ENCODE data around the gene BRME1. TPM values are rescaled to one million over a fixed set of nuclear protein-coding genes. Genes with fewer than 3 reads are reported as not detected.

BRME1 gene
- total RNA-seq, 4 donors from 2014 or later: 4.8 to 7.7 (median 5.8) TPM; not detected in 1

GRCh38 chr19:13931391-13932148 is 25.7 kb upstream of the BRME1 start:
- no peaks in the 10 kb centered on the region for H3K9me3 ChIP-seq
- no peaks in the 10 kb centered on the region for H3K4me1 ChIP-seq
- H3K4me3 ChIP-seq: no peak overlapping the region
- no peak overlapping the region for H3K27ac ChIP-seq
- TF ChIP-seq CTCF (IDR thresholded peaks at IDR 0.05) (no peak), POLR2A (IDR thresholded peaks at IDR 0.05) (no peak)
- no peaks in the 10 kb centered on the region for H3K36me3 ChIP-seq
- intact Hi-C loops (cut with DNase I; ENCODE audit: low total_unique reads): no loop called here
- DNase-seq: no peak
- H3K27me3 ChIP-seq: no peaks in the 10 kb centered on the region

GRCh38 chr19:13930402-13930801 is 24.5 kb upstream of the BRME1 start:
- intact Hi-C loops (cut with DNase I; ENCODE audit: low total_unique reads): no loop called here
- Histone ChIP-seq H3K4me1 (no peaks in the 10 kb centered on the region), H3K9me3 (no peaks in the 10 kb centered on the region), H3K36me3 (no peaks in the 10 kb centered on the region), H3K27ac (no peak overlapping the region), H3K27me3 (no peaks in the 10 kb centered on the region), H3K4me3 (no peak overlapping the region)
- TF ChIP-seq CTCF (IDR thresholded peaks at IDR 0.05) (no peak), POLR2A (IDR thresholded peaks at IDR 0.05) (no peak)
- DNase-seq: no peak

GRCh38 chr19:13929956-13930355 is 24.0 kb upstream of the BRME1 start:
- Histone ChIP-seq H3K36me3 (no peaks in the 10 kb centered on the region), H3K9me3 (no peaks in the 10 kb centered on the region), H3K4me3 (no peak overlapping the region), H3K27me3 (no peaks in the 10 kb centered on the region), H3K27ac (no peak overlapping the region), H3K4me1 (no peaks in the 10 kb centered on the region)
- TF ChIP-seq POLR2A (IDR thresholded peaks at IDR 0.05) (no peak), CTCF (IDR thresholded peaks at IDR 0.05) (no peak)
- no peak for DNase-seq
- intact Hi-C loops (cut with DNase I; ENCODE audit: low total_unique reads): no loop called here

DNA sequence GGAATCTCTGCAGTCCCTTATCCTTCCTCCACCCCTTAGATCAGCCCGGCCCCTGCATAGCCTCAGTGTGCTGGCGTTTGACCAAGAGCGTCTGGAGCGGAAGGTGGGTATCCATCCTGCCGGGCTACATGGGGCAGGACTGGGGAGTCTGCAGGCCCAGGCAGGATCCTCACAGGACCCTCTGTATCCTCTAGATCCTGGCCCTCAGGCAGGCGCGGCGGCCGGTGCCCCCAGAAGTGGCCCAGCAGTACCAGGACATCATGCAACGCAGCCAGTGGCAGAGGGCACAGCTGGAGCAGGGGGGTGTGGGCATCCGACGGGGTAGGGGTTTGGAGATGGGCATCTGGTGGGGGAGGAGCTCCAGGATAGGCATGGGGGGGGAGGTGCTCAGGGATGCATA is 23.4 kb upstream of the BRME1 start:
- Histone ChIP-seq H3K4me1 (no peaks in the 10 kb centered on the region), H3K9me3 (no peaks in the 10 kb centered on the region), H3K36me3 (no peaks in the 10 kb centered on the region), H3K27me3 (no peaks in the 10 kb centered on the region), H3K4me3 (no peak overlapping the region), H3K27ac (no peak overlapping the region)
- intact Hi-C loops (cut with DNase I; ENCODE audit: low total_unique reads): no loop called here
- no peak for DNase-seq
- TF ChIP-seq CTCF (IDR thresholded peaks at IDR 0.05) (no peak), POLR2A (IDR thresholded peaks at IDR 0.05) (no peak)

DNA sequence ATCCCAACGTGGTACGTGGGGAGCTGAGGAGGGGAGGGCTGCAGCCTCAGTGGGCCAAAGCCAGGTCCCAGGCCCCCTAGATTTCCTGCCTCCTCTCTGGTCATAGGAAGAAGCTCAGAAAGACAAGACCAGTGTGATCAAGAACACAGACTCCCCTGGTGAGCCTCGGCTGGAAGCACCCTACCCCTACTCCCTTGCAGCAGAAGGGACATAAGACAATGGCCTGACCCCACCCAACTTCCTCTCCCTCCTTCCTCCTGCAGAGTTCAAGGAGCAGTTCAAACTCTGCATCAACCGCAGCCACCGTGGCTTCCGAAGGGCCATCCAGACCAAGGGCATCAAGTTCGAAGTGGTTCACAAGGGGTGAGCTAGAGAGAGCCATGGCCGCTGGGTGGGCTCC is 20.8 kb upstream of the BRME1 start:
- Histone ChIP-seq H3K4me1 (no peaks in the 10 kb centered on the region), H3K9me3 (no peaks in the 10 kb centered on the region), H3K27me3 (no peaks in the 10 kb centered on the region), H3K4me3 (no peak overlapping the region), H3K36me3 (no peaks in the 10 kb centered on the region), H3K27ac (no peak overlapping the region)
- TF ChIP-seq POLR2A (IDR thresholded peaks at IDR 0.05) (no peak), CTCF (IDR thresholded peaks at IDR 0.05) (no peak)
- DNase-seq: no peak
- intact Hi-C loops (cut with DNase I; ENCODE audit: low total_unique reads): no loop called here

All from uterus (tissue), 4 donors.